ENCODE data around the gene ASCC1. TPM values are rescaled to one million over a fixed set of nuclear protein-coding genes. Genes with fewer than 3 reads are reported as not detected.

ASCC1 gene
- total and polyA plus RNA-seq, 2 donors (not counting 3 experiments of a cell fraction or from before 2014, with no cell fraction given), result 16.0 to 24.9 TPM

DNA sequence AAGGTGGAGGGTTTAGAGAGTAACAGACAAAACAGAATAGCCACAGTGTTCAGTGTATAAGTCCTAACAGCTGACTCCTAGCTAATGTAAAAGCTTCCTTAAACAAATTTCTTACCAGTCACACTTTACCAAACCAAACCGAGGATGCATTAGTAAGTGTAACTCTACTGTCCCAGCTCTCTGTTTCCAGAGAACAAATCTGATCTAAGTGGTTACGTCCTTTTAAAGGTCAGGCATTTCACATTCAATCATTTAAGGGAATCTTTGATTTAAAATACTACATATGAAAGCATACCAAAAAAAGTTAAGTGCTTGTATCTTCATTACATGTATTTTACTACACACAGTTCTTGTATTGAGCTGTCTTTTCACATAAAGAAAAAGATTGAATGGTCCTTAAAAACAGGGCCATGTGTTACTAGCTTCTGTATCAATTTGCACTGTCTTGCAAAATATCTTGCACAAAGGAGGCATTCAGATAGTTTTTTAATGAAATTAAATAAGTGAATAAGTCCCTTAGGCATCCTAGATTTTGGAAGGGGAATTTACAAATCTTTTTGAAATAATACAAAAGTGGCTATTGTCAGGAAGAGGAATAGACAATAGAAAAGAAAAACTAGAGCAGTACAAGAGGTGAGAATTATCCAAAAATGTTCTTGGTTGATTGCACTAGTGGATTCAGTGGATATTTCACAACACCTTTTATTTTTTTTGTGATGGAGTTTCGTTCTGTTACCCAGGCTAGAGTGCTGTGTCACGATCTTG, 69.3 kb downstream of the ASCC1 start:
- H3K79me2 ChIP-seq (ENCODE audit: control insufficient read depth, insufficient read depth, low read length), result no peaks in the 10 kb centered on the region
- ChIA-PET POLR2A (no interaction called here), CTCF (interaction anchor here (0.6 to 2.5 kb wide), 2 partner anchors 12 to 95 kb away, joined by 3 to 8 read pairs; no protein-coding TSS in a partner anchor)
- H3K4me3 ChIP-seq (replicated peaks in 1 of 3; ENCODE audit: insufficient read depth in 1 of 3, low read depth in 1 of 3, low read length in 3 of 3), result no peak overlapping the region
- dilution Hi-C loops (cut with MboI; ENCODE audit: extremely low pct_ligation_motif_present, low sequenced_read_pairs) (no loop called here), intact Hi-C loops (cut with micrococcal nuclease) (no loop called here)
- H3K9me1 ChIP-seq (replicated peaks; ENCODE audit: control insufficient read depth, extremely low read depth, insufficient read depth, low read length), result no peaks in the 10 kb centered on the region
- DNase-seq (ENCODE audit: low read depth, low spot score) (no peak), FAIRE-seq (no peak)
- H3K36me3 ChIP-seq (ENCODE audit: control insufficient read depth in 2 of 2, extremely low read depth in 1 of 2, insufficient read depth in 2 of 2, low read length in 2 of 2), result no peaks in the 10 kb centered on the region
- no peaks in the 10 kb centered on the region for H3K9me3 ChIP-seq (replicated peaks; ENCODE audit: control insufficient read depth, insufficient read depth, low read length)
- H2AFZ ChIP-seq (ENCODE audit: low read depth, low read length), result no peak overlapping the region
- TF ChIP-seq GATA2 (IDR thresholded peaks at IDR 0.05; ENCODE audit: insufficient read depth, insufficient read length, low read depth, low read length) (no peak), POLR2A (IDR thresholded peaks at IDR 0.05; ENCODE audit: low read depth, low read length) (no peak), POLR2AphosphoS5 (IDR thresholded peaks at IDR 0.05; ENCODE audit: insufficient read depth, low read depth, low read length) (no peak), JUN (IDR thresholded peaks at IDR 0.05; ENCODE audit: borderline replicate concordance, insufficient read depth, insufficient read length, low read depth) (no peak), EZH2 (IDR thresholded peaks at IDR 0.05; ENCODE audit: borderline replicate concordance, low read depth, low read length, severe bottlenecking) (no peak), MYC (IDR thresholded peaks at IDR 0.05; ENCODE audit: low read depth, low read length) (no peak), FOS (IDR thresholded peaks at IDR 0.05; ENCODE audit: borderline replicate concordance, insufficient read depth, low read length) (no peak)
- TF ChIP-seq, protein P1, sequence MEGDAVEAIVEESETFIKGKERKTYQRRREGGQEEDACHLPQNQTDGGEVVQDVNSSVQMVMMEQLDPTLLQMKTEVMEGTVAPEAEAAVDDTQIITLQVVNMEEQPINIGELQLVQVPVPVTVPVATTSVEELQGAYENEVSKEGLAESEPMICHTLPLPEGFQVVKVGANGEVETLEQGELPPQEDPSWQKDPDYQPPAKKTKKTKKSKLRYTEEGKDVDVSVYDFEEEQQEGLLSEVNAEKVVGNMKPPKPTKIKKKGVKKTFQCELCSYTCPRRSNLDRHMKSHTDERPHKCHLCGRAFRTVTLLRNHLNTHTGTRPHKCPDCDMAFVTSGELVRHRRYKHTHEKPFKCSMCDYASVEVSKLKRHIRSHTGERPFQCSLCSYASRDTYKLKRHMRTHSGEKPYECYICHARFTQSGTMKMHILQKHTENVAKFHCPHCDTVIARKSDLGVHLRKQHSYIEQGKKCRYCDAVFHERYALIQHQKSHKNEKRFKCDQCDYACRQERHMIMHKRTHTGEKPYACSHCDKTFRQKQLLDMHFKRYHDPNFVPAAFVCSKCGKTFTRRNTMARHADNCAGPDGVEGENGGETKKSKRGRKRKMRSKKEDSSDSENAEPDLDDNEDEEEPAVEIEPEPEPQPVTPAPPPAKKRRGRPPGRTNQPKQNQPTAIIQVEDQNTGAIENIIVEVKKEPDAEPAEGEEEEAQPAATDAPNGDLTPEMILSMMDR (IDR thresholded peaks at IDR 0.05; ENCODE audit: extremely low read depth in 1 of 2, insufficient read depth in 1 of 2, low read depth in 1 of 2, low read length in 2 of 2), result no peak
- TF ChIP-seq, protein P2, sequence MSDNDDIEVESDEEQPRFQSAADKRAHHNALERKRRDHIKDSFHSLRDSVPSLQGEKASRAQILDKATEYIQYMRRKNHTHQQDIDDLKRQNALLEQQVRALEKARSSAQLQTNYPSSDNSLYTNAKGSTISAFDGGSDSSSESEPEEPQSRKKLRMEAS (IDR thresholded peaks at IDR 0.05; ENCODE audit: insufficient read depth, insufficient read length), result no peak
- H3K9ac ChIP-seq (replicated peaks; ENCODE audit: extremely low read depth, insufficient read depth, low read length), result no peak overlapping the region
- no peaks in the 10 kb centered on the region for H3K27me3 ChIP-seq (ENCODE audit: control insufficient read depth in 2 of 2, insufficient read depth in 2 of 2, low read length in 2 of 2)
- H3K27ac ChIP-seq (ENCODE audit: insufficient read depth, low read depth, low read length), result no peak overlapping the region
- H3K4me2 ChIP-seq (ENCODE audit: insufficient read depth, low read length), result no peak overlapping the region
- no peaks in the 10 kb centered on the region for H3K4me1 ChIP-seq (ENCODE audit: control insufficient read depth, extremely low read depth, insufficient read depth, low read length)
- H4K20me1 ChIP-seq (replicated peaks; ENCODE audit: control insufficient read depth, extremely low read depth, insufficient read depth, low read length), result no peaks in the 10 kb centered on the region
- BruUV-seq (replicated peaks), result no TSS peak
